Breast epithelium (tissue), 4 donors: ENCODE data around the gene BEST4. TPM values are rescaled to one million over a fixed set of nuclear protein-coding genes. Genes with fewer than 3 reads are reported as not detected.

Experiments
- DNase-seq, 2 donors: peaks; one replicate each; pipeline ENCODE4 v3.0.0-alpha.2; 2019; ENCODE audit warnings: low spot score in 2 of 2
- H3K27ac ChIP-seq, 2 donors: fragments of 200-600 bp; sonication (generic) in 1 of 2; one replicate each; pipeline ENCODE4 v1.5.1; 2016 to 2019; ENCODE audit warnings: mild to moderate bottlenecking in 1 of 2
- H3K27me3 ChIP-seq, 2 donors: fragments of 200-600 bp; sonication (generic) in 1 of 2; one replicate each; pipeline versions ENCODE4 v1.5.1 to v1.6.0; 2017 to 2019; ENCODE audit warnings: control low read depth in 1 of 2, mild to moderate bottlenecking in 1 of 2
- H3K36me3 ChIP-seq: fragments of 200-600 bp; one replicate; pipeline ENCODE4 v1.5.1; 2019
- H3K4me1 ChIP-seq, 2 donors: fragments of 200-600 bp; sonication (generic); one replicate each; pipeline ENCODE4 v1.5.1; 2016 to 2019; ENCODE audit warnings: control low read depth in 1 of 2
- H3K4me3 ChIP-seq, 3 donors: fragments of 200-600 bp; sonication (generic); 1 replicate in 2 of 3; 2 replicates in 1 of 3; pipeline ENCODE4 v1.5.1; 2016 to 2019; ENCODE audit warnings: mild to moderate bottlenecking in 3 of 3, moderate library complexity in 2 of 3
- H3K9me3 ChIP-seq, 2 donors: fragments of 200-600 bp; sonication (generic) in 1 of 2; one replicate each; pipeline ENCODE4 v1.5.1; 2016 to 2019; ENCODE audit warnings: control low read depth in 1 of 2
- POLR2A ChIP-seq: fragments of 450-650 bp; IDR thresholded peaks from one replicate; pipeline ENCODE4 v1.6.1; 2016; ENCODE audit warnings: antibody characterized with exemption, mild to moderate bottlenecking, moderate library complexity
- POLR2AphosphoS5 ChIP-seq, 3 donors: sonication (generic); formaldehyde crosslinking; IDR thresholded peaks; one replicate each; pipeline ENCODE4 v1.6.1; 2017; ENCODE audit warnings: antibody characterized with exemption in 3 of 3
- intact Hi-C: fragments of 100-400 bp; cut with DNase I; formaldehyde crosslinking; loops from one replicate; pipeline ENCODE4 v1.15.1; 2023; ENCODE audit warnings: low total_unique reads
- total RNA-seq, 3 donors: library from RNA; depleted of rRNA; stranded (reverse); fragments of >200 nt; gene quantifications; one replicate each; pipeline ENCODE4 v1.1.0, GENCODE V29; 2016
- TF ChIP-seq, protein P1 (sequence below), 3 donors: fragments of 450-650 bp; IDR thresholded peaks; one replicate each; pipeline ENCODE4 v1.5.1; 2016 to 2017; ENCODE audit warnings: antibody characterized with exemption in 3 of 3, mild to moderate bottlenecking in 3 of 3, moderate library complexity in 3 of 3

The BEST4 gene
- total RNA-seq, 3 donors from 2014 or later = 0.15 to 0.66 TPM; not detected in 1

DNA sequence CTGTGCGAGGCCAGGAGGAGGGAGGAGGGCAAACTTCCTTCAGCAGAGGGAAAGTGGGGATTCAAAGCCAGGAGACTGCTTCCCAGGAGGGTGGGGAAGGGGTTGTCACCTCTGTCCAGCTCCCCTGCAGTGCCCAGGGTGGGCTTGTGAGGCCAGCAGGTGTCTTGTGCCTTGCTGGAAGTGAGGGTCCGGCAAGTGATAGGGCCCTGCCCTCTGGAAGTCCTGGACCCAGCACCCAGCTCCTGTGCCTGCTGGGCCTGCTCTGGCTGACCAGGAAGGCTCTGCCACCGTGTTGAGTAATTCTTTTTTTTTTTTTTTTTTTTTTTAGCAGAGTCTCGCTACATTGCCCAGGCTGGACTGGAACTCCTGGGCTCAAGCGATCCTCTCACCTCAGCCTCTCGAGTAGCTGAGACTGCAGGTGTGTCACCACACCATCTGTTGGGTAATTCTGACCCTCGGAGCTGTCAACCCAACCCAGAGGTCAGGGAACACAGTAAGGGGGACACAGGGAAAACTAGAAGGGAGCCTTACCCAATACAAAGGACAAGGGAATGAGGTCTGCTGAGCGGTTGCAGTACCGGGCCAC is 1.0 kb downstream of the BEST4 start:
- intact Hi-C loops = no loop called here
- DNase-seq = no peak

DNA sequence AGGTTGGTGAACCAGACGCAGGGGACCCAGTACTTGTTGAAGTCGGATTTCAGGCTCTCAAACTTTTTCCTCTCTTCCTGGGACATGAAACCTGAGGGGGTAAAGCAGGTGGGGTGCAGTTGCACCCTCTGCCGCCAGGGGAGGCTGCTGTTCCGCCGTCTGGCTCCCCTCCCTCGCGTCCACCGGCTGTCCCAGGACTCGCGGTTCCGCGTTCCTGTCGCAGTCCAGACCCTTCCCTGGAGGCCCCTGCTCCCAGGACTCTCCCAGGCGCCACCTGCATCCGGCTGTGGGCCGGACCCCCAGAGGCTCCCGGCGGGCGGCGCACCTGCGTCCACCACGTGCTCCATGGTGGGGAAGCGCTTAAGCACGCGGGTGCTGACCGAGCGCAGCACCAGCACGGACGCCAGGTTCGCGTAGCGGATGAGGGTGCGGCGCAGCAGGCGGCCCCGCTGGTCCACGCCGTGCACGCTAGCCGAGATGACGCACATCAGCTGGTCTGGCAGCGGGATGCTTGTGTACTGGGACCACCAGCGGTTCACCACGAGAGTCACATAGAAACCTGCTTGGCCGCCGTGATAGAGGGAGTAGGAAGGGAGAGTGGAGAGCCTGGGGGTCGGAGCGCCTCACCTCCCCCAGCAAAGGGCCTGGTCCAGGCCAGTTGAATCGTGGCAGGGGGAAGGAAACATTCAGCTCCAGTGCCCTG is 1.7 kb downstream of the BEST4 start:
- no peak for DNase-seq
- H3K27me3 ChIP-seq = no peaks in the 10 kb centered on the region

More for the DNA sequence above, 1.0 kb downstream of the BEST4 start:
- H3K36me3 ChIP-seq = no peaks in the 10 kb centered on the region
- peak overlapping the region in 2 of 3 donors; percentile 57 to 69 for H3K4me3 ChIP-seq
- peaks cover 0 to 12% of the 10 kb centered on the region in 2 donors for H3K4me1 ChIP-seq
- H3K9me3 ChIP-seq = no peaks in the 10 kb centered on the region
- TF ChIP-seq POLR2A (no peak), POLR2AphosphoS5 (IDR thresholded peaks at IDR 0.05) (no peak)
- TF ChIP-seq, protein P1, sequence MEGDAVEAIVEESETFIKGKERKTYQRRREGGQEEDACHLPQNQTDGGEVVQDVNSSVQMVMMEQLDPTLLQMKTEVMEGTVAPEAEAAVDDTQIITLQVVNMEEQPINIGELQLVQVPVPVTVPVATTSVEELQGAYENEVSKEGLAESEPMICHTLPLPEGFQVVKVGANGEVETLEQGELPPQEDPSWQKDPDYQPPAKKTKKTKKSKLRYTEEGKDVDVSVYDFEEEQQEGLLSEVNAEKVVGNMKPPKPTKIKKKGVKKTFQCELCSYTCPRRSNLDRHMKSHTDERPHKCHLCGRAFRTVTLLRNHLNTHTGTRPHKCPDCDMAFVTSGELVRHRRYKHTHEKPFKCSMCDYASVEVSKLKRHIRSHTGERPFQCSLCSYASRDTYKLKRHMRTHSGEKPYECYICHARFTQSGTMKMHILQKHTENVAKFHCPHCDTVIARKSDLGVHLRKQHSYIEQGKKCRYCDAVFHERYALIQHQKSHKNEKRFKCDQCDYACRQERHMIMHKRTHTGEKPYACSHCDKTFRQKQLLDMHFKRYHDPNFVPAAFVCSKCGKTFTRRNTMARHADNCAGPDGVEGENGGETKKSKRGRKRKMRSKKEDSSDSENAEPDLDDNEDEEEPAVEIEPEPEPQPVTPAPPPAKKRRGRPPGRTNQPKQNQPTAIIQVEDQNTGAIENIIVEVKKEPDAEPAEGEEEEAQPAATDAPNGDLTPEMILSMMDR (IDR thresholded peaks at IDR 0.05) = no peak
- peak overlapping the region; percentile 70 to 77 for H3K27ac ChIP-seq
- H3K27me3 ChIP-seq = no peaks in the 10 kb centered on the region

DNA sequence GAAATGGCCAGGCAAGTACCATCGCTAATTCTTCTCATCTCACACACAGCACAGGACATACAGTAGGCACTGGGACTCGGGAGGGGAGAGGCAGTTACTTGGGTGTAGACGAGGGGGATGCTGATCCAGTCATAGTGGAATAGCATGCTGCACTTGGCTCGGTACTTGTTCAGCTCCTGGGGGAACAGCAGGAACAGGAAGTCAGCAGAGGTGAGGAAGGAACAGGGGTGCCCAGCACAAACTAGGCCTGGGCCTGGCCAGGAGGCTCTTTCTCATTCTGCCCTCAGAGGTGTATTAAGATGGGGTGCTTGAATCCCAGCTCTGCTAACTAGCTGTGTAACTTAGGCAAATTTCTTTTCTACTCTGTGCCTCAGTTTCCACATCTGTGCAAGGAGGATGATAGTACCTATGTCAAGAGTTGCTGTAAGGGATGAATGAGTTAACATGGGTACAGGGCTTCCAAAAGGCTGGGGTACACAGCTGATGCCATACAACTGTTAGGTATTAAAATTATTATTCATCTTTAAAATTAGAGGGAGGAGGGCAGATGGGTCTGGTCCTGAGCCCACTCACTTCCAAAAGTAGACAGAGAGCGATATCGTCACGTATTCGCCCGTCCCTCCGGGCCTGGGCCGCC is 2.4 kb downstream of the BEST4 start:
- TF ChIP-seq, protein P1 (IDR thresholded peaks at IDR 0.05) = no peak
- TF ChIP-seq POLR2AphosphoS5 (IDR thresholded peaks at IDR 0.05) = no peak
- no peak for TF ChIP-seq POLR2A
- intact Hi-C loops = no loop called here
- peak overlapping the region; percentile 44 to 69 (median 57) for H3K4me3 ChIP-seq
- no peak for DNase-seq
- H3K27me3 ChIP-seq = no peaks in the 10 kb centered on the region
- no peaks in the 10 kb centered on the region for H3K9me3 ChIP-seq
- no peaks in the 10 kb centered on the region for H3K36me3 ChIP-seq
- H3K27ac ChIP-seq = peak overlapping the region; percentile 70 to 77
- H3K4me1 ChIP-seq = peaks cover 0 to 12% of the 10 kb centered on the region in 2 donors

More for the DNA sequence above, 1.7 kb downstream of the BEST4 start:
- Histone ChIP-seq H3K4me1 (peaks cover 0 to 12% of the 10 kb centered on the region in 2 donors), H3K9me3 (no peaks in the 10 kb centered on the region), H3K27ac (peak overlapping the region; percentile 70 to 77), H3K4me3 (peak overlapping the region; percentile 44 to 69 (median 57)), H3K36me3 (no peaks in the 10 kb centered on the region)
- TF ChIP-seq POLR2A = no peak
- TF ChIP-seq, protein P1 (IDR thresholded peaks at IDR 0.05) = peak; percentile 99 to 100 (median 99)
- TF ChIP-seq POLR2AphosphoS5 (IDR thresholded peaks at IDR 0.05) = peak in 1 of 3 donors; percentile 40
- intact Hi-C loops = no loop called here

DNA sequence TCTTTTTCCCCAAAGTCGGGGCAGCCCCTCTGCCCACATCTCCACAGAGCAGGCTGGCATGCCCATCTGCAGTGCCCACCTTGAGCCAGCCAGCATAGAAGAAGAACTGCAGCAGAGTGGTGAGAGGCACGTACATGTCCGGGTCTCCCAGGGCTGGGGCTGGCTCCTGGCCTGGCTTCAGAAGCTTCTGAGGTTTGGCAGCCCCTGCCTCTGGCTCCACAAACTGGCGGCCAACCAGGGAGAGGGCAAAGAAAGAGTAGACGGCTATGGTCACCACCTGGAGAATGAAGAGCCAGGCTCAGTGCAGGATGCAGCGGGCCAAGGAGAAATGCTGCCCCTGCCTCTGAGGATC is 3.0 kb downstream of the BEST4 start:
- no peak for DNase-seq
- no peak for TF ChIP-seq POLR2A
- no peak for TF ChIP-seq POLR2AphosphoS5 (IDR thresholded peaks at IDR 0.05)
- TF ChIP-seq, protein P1 (IDR thresholded peaks at IDR 0.05) = no peak
- Histone ChIP-seq H3K36me3 (no peaks in the 10 kb centered on the region), H3K27ac (no peak overlapping the region), H3K4me1 (peaks cover 0 to 12% of the 10 kb centered on the region in 2 donors), H3K4me3 (peak overlapping the region in 2 of 3 donors; percentile 57 to 68), H3K27me3 (no peaks in the 10 kb centered on the region), H3K9me3 (no peaks in the 10 kb centered on the region)
- intact Hi-C loops = no loop called here
